ENCODE measurements around the gene CBX5.
"Not testable (repeated sequence)": the region's sequence is repeated elsewhere in the genome, so short reads cannot be mapped to it uniquely, and the experiment has no call there.

The CBX5 gene

GRCh38 chr12:54261815-54262402 lies 18.0 kb downstream of the CBX5 start:
- peaks cover 29% of the 10 kb centered on the region for H3K4me1 Mint-ChIP-seq (ENCODE audit: low read depth)
- no peaks in the 10 kb centered on the region for H3K9me3 Mint-ChIP-seq
- H3K4me3 Mint-ChIP-seq = no peak overlapping the region
- no peaks in the 10 kb centered on the region for H3K27me3 Mint-ChIP-seq (ENCODE audit: low read depth)
- H3K27ac Mint-ChIP-seq = no peak overlapping the region
- H3K36me3 Mint-ChIP-seq (ENCODE audit: low read depth) = peaks cover 16% of the 10 kb centered on the region

- H3K4me3 Mint-ChIP-seq = peak overlapping the region; percentile 34
- peak overlapping the region; percentile 75 for H3K27ac Mint-ChIP-seq
- H3K4me1 Mint-ChIP-seq (ENCODE audit: low read depth) = peaks cover 23% of the 10 kb centered on the region
- H3K9me3 Mint-ChIP-seq = no peaks in the 10 kb centered on the region
- no peaks in the 10 kb centered on the region for H3K27me3 Mint-ChIP-seq (ENCODE audit: low read depth)
- H3K36me3 Mint-ChIP-seq (ENCODE audit: low read depth) = peaks cover 28% of the 10 kb centered on the region
These were observed 20.5 kb downstream of the CBX5 start for GRCh38 chr12:54259194-54260011.

- H3K36me3 Mint-ChIP-seq (ENCODE audit: low read depth) = peaks cover 28% of the 10 kb centered on the region
- H3K9me3 Mint-ChIP-seq = no peaks in the 10 kb centered on the region
- peak overlapping the region; percentile 57 for H3K27ac Mint-ChIP-seq
- H3K4me3 Mint-ChIP-seq = no peak overlapping the region
- peaks cover 23% of the 10 kb centered on the region for H3K4me1 Mint-ChIP-seq (ENCODE audit: low read depth)
- H3K27me3 Mint-ChIP-seq (ENCODE audit: low read depth) = no peaks in the 10 kb centered on the region
These were observed 21.7 kb downstream of the CBX5 start for GRCh38 chr12:54258201-54258681.

GRCh38 chr12:54257332-54257731 lies 22.6 kb downstream of the CBX5 start:
- H3K36me3 Mint-ChIP-seq (ENCODE audit: low read depth) = peaks cover 30% of the 10 kb centered on the region
- no peaks in the 10 kb centered on the region for H3K9me3 Mint-ChIP-seq
- H3K27me3 Mint-ChIP-seq (ENCODE audit: low read depth) = no peaks in the 10 kb centered on the region
- H3K27ac Mint-ChIP-seq = no peak overlapping the region
- no peak overlapping the region for H3K4me3 Mint-ChIP-seq
- peaks cover 21% of the 10 kb centered on the region for H3K4me1 Mint-ChIP-seq (ENCODE audit: low read depth)

- Mint-ChIP-seq H3K36me3 (ENCODE audit: low read depth) (peaks cover 33% of the 10 kb centered on the region), H3K4me1 (ENCODE audit: low read depth) (peaks cover 2% of the 10 kb centered on the region)
These were observed 26.7 kb downstream of the CBX5 start for GRCh38 chr12:54253240-54253639.

GRCh38 chr12:54251667-54252284 lies 28.1 kb downstream of the CBX5 start:
- no peaks in the 10 kb centered on the region for H3K27me3 Mint-ChIP-seq (ENCODE audit: low read depth)
- no peak overlapping the region for H3K27ac Mint-ChIP-seq

More at GRCh38 chr12:54253240-54253639, 26.7 kb downstream of the CBX5 start:
- no peaks in the 10 kb centered on the region for H3K27me3 Mint-ChIP-seq (ENCODE audit: low read depth)
- no peak overlapping the region for H3K4me3 Mint-ChIP-seq
- H3K9me3 Mint-ChIP-seq = no peaks in the 10 kb centered on the region
- no peak overlapping the region for H3K27ac Mint-ChIP-seq

GRCh38 chr12:54249489-54249888 lies 30.4 kb downstream of the CBX5 start:
- Mint-ChIP-seq H3K4me1 (ENCODE audit: low read depth) (peaks cover 2% of the 10 kb centered on the region), H3K27me3 (ENCODE audit: low read depth) (no peaks in the 10 kb centered on the region), H3K4me3 (no peak overlapping the region), H3K9me3 (no peaks in the 10 kb centered on the region), H3K36me3 (ENCODE audit: low read depth) (peaks cover 24% of the 10 kb centered on the region), H3K27ac (no peak overlapping the region)

More at GRCh38 chr12:54251667-54252284, 28.1 kb downstream of the CBX5 start:
- peaks cover 31% of the 10 kb centered on the region for H3K36me3 Mint-ChIP-seq (ENCODE audit: low read depth)
- H3K9me3 Mint-ChIP-seq = no peaks in the 10 kb centered on the region
- peaks cover 2% of the 10 kb centered on the region for H3K4me1 Mint-ChIP-seq (ENCODE audit: low read depth)
- H3K4me3 Mint-ChIP-seq = no peak overlapping the region

- Mint-ChIP-seq H3K27me3 (ENCODE audit: low read depth) (no peaks in the 10 kb centered on the region), H3K36me3 (ENCODE audit: low read depth) (peaks cover 27% of the 10 kb centered on the region), H3K9me3 (no peaks in the 10 kb centered on the region), H3K27ac (no peak overlapping the region), H3K4me1 (ENCODE audit: low read depth) (peaks cover 6% of the 10 kb centered on the region), H3K4me3 (no peak overlapping the region)
These were observed 33.8 kb downstream of the CBX5 start for GRCh38 chr12:54246011-54246641.

- no peaks in the 10 kb centered on the region for H3K9me3 Mint-ChIP-seq
- H3K4me1 Mint-ChIP-seq (ENCODE audit: low read depth) = peaks cover 20% of the 10 kb centered on the region
- H3K36me3 Mint-ChIP-seq (ENCODE audit: low read depth) = peaks cover 22% of the 10 kb centered on the region
- peak overlapping the region; percentile 84 for H3K27ac Mint-ChIP-seq
- no peak overlapping the region for H3K4me3 Mint-ChIP-seq
- no peaks in the 10 kb centered on the region for H3K27me3 Mint-ChIP-seq (ENCODE audit: low read depth)
These were observed 38.8 kb downstream of the CBX5 start for GRCh38 chr12:54240971-54241588.

GRCh38 chr12:54240129-54240528 lies 39.8 kb downstream of the CBX5 start:
- H3K4me3 Mint-ChIP-seq = no peak overlapping the region
- H3K27ac Mint-ChIP-seq = no peak overlapping the region
- peaks cover 23% of the 10 kb centered on the region for H3K4me1 Mint-ChIP-seq (ENCODE audit: low read depth)
- H3K27me3 Mint-ChIP-seq (ENCODE audit: low read depth) = no peaks in the 10 kb centered on the region
- H3K9me3 Mint-ChIP-seq = no peaks in the 10 kb centered on the region
- H3K36me3 Mint-ChIP-seq (ENCODE audit: low read depth) = peaks cover 25% of the 10 kb centered on the region

- peaks cover 28% of the 10 kb centered on the region for H3K36me3 Mint-ChIP-seq (ENCODE audit: low read depth)
- H3K4me3 Mint-ChIP-seq = no peak overlapping the region
- H3K4me1 Mint-ChIP-seq (ENCODE audit: low read depth) = peaks cover 26% of the 10 kb centered on the region
- peak overlapping the region; percentile 13 for H3K27ac Mint-ChIP-seq
- no peaks in the 10 kb centered on the region for H3K27me3 Mint-ChIP-seq (ENCODE audit: low read depth)
- no peaks in the 10 kb centered on the region for H3K9me3 Mint-ChIP-seq
These were observed 40.3 kb downstream of the CBX5 start for GRCh38 chr12:54239620-54240019.

- Mint-ChIP-seq H3K36me3 (ENCODE audit: low read depth) (peaks cover 30% of the 10 kb centered on the region), H3K4me3 (no peak overlapping the region), H3K27ac (peak overlapping the region; percentile 66), H3K9me3 (no peaks in the 10 kb centered on the region), H3K4me1 (ENCODE audit: low read depth) (peaks cover 26% of the 10 kb centered on the region), H3K27me3 (ENCODE audit: low read depth) (no peaks in the 10 kb centered on the region)
These were observed 41.4 kb downstream of the CBX5 start for GRCh38 chr12:54238531-54238930.

GRCh38 chr12:54232790-54233189 lies 47.1 kb downstream of the CBX5 start:
- peaks cover 20% of the 10 kb centered on the region for H3K4me1 Mint-ChIP-seq (ENCODE audit: low read depth)
- no peaks in the 10 kb centered on the region for H3K9me3 Mint-ChIP-seq
- H3K27ac Mint-ChIP-seq = no peak overlapping the region
- H3K36me3 Mint-ChIP-seq (ENCODE audit: low read depth) = peaks cover 17% of the 10 kb centered on the region
- peaks cover 4% of the 10 kb centered on the region for H3K27me3 Mint-ChIP-seq (ENCODE audit: low read depth)
- no peak overlapping the region for H3K4me3 Mint-ChIP-seq

GRCh38 chr12:54231269-54231668 lies 48.7 kb downstream of the CBX5 start:
- not testable (repeated sequence) for H3K9me3 Mint-ChIP-seq; H3K4me3 Mint-ChIP-seq; H3K27me3 Mint-ChIP-seq (ENCODE audit: low read depth); H3K27ac Mint-ChIP-seq
- Mint-ChIP-seq H3K36me3 (ENCODE audit: low read depth) (peaks cover 17% of the 10 kb centered on the region), H3K4me1 (ENCODE audit: low read depth) (peaks cover 21% of the 10 kb centered on the region)

Measured in T-helper 1 cell treated with Interleukin-12 subunit alpha and Interleukin-12 subunit beta and Interleukin-4 antibody, amounts not matched to agents 30 μg/mL and 1 μg/mL, for 36 hours (primary cell).